ENCODE data around the gene NTNG1. TPM values are rescaled to one million over a fixed set of nuclear protein-coding genes. Genes with fewer than 3 reads are reported as not detected.
"Not testable (repeated sequence)": the region's sequence is repeated elsewhere in the genome, so short reads cannot be mapped to it uniquely, and the experiment has no call there.

The NTNG1 gene
- total RNA-seq (ENCODE audit: low replicate concordance): 2.0 and 20.9 TPM in 2 replicates

GRCh38 chr1:107140703-107141490 is at the start of gene NTNG1:
NTNG1 (plus strand) TSS chr1:107141039.
- H3K4me3 ChIP-seq (ENCODE audit: low read depth, low read length): peak within 1 kb of the TSS; percentile 71
- DNase-seq (ENCODE audit: low read depth): no peak
- no peak for TF ChIP-seq CTCF (IDR thresholded peaks at IDR 0.05; ENCODE audit: insufficient read depth, low read length)

DNA sequence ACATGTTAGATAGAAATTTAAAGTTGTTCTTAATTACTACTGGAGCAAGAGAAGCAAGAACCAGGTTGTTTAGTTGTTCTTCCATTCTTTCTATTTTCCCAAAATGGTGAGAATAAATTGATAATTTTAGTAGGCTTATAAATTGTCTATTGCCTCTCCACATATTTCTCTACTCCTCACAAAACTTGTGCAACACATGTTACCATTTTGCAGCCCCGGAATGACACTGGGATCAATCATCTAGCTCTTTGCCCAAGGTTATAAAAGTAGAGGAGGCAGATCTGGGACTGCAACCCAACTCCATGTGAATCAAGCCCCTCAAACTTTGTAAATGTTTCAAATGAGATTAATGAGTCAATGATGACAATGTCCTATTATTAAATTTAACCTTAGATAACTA is 49.4 kb upstream of the NTNG1 start:
- H3K4me3 ChIP-seq (ENCODE audit: low read depth, low read length): no peak overlapping the region
- no peak for TF ChIP-seq CTCF (IDR thresholded peaks at IDR 0.05; ENCODE audit: insufficient read depth, low read length)
- DNase-seq (ENCODE audit: low read depth): no peak

GRCh38 chr1:107093395-107093794 is 47.4 kb upstream of the NTNG1 start:
- DNase-seq (ENCODE audit: low read depth); H3K4me3 ChIP-seq (ENCODE audit: low read depth, low read length): not testable (repeated sequence)

- H3K4me3 ChIP-seq (ENCODE audit: low read depth, low read length): no peak overlapping the region
- no peak for TF ChIP-seq CTCF (IDR thresholded peaks at IDR 0.05; ENCODE audit: insufficient read depth, low read length)
- DNase-seq (ENCODE audit: low read depth): no peak
Measured at GRCh38 chr1:107095647-107096046, 45.2 kb upstream of the NTNG1 start.

DNA sequence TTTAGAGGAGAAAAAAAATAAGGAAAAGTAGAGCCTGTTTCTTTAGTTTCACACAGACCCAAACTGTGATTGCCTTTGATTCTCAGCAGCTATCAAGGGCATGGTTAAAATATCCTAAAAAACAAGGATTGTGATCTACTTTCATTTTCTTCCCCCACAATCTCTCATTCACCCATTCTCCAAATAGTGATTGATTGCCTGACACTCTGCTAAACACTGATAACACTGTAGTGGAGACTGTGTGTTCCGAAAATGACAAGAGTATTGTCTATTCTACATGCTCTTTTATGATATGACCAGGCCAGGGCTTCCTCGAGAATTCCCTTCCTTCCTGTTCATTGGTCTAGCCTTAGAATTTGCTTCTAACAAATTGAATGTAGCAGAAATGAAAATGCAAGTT is 44.1 kb upstream of the NTNG1 start:
- no peak for DNase-seq (ENCODE audit: low read depth)
- H3K4me3 ChIP-seq (ENCODE audit: low read depth, low read length): no peak overlapping the region
- no peak for TF ChIP-seq CTCF (IDR thresholded peaks at IDR 0.05; ENCODE audit: insufficient read depth, low read length)

GRCh38 chr1:107098961-107099360 is 41.9 kb upstream of the NTNG1 start:
- TF ChIP-seq CTCF (IDR thresholded peaks at IDR 0.05; ENCODE audit: insufficient read depth, low read length): no peak
- no peak for DNase-seq (ENCODE audit: low read depth)
- no peak overlapping the region for H3K4me3 ChIP-seq (ENCODE audit: low read depth, low read length)

DNA sequence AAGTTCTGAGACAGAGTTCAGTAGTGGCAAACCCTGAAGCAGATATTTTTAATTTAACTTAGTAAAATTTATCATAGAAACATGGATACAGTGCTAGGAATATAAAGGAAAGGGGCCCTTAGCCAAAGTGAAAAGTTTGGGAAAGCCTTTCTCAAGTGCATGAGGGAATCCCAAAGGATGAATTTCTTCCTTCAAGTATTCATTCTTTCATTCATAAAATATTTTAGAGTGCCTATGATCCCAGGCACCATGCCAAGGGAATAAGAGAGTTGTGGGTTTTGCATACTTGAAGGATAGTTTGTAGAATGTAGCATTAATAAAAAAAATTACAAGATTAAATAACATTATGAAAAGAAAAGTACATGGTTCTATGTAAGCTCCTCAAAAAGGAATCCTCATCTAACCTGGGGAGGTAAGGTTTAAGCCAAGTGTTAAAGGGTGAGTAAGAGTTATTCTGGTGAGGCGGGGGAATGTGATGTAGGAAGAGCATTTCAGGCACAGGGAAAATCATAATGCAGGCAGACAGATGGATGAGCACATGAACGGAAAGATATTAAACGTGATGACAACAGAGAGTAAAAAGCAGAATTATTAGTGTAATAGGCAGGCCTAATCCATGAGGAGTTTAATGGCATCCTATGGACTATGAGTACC is 40.4 kb upstream of the NTNG1 start:
- DNase-seq (ENCODE audit: low read depth): peak; percentile 2
- TF ChIP-seq CTCF (IDR thresholded peaks at IDR 0.05; ENCODE audit: insufficient read depth, low read length): no peak
- H3K4me3 ChIP-seq (ENCODE audit: low read depth, low read length): no peak overlapping the region

Measured in fibroblast of the aortic adventitia (primary cell).